ENCODE data around the gene PRKN.
A peak's percentile ranks its signal among the peaks of the same experiment; 100 is the strongest.
"Not testable (repeated sequence)": the region's sequence is repeated elsewhere in the genome, so short reads cannot be mapped to it uniquely, and the experiment has no call there.

Gene PRKN

DNA sequence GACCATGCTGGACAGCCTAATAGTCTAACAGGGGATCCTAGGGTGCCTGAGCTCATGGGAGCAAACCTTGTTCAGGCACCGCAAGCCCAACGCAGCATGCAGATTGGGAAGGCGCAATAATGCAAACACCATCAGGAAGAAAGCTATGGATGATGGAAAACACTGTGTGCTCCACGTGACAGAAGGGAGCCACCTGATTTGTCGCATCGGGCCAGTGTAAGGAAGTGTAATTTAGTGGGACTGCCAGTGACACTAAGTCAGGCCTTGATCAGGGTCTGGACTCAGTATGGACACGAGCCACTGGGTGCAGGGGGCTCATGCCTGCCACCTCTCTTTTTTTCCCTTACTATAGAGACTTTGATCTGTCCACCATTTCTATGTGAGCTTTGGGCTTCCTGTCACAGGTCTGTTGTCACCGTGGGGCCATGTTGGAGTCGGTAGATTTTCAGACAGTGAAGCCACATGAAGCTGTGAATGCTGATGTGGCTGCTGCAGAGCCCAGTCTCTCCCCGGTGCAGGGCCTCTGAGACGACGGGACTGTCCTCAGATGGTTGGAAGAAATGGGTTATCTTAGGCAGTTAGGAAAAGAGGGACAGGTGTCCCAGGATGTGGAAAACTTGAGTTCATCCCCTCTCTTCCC is 1379.5 kb downstream of the PRKN start:
- DNase-seq (ENCODE audit: low read depth): no peak

DNA sequence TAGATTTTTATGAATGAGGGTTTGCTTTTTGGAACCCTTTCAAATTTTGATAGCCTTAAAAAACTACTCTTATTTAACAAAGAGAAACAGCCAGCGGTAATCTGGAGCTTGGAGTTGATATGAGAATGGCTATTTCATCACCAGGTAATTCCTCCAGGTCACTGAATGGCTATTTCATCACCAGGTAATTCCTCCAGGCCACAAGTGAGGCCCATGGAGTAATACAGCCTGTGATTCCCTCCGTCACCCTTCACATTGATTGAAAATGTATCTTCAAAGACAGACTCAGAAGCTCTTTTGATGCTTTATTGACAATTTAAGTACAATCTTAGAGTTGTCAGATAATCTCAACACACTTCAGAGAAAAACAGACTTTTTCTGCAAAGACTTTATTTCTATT is 1380.4 kb downstream of the PRKN start:
- DNase-seq (ENCODE audit: low read depth): no peak

DNA sequence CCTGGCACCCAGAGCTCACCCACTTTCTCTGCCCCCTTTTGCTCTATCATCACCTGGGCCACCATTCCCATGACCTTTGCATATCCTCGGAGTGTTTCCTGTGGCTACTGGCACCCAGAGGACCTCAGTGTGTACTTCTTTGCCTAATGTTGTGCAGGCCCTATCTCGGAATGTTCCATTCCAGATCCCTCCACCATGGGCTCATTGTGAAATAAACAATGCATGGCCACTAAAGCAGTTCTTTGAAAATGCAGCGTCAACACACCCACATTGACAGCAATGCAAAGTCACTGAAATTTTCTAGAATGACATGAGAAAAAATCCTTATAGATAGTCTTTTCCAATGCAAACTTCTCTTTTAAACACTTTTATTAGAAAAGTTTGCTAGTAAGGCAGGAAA is 1380.8 kb downstream of the PRKN start:
- DNase-seq (ENCODE audit: low read depth): no peak

DNA sequence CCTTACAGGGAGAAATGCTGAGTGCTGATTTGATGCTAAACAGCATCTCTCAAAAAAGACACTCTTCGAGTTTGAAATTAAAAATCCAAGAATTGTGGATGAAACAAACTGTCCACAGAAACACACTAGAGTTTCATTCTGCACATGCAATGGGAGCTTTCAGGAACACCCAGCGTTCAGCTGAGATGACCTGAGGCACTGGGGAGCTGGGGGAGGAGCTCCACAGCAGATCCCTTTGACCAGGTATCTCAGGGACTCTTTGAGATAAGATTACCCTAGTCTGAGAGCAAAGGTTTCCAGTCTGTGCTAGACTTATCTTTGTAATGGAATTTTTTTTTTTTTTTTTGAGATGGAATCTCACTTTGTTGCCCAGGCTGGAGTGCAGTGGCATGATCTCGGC is 1382.9 kb downstream of the PRKN start:
- no peak for DNase-seq (ENCODE audit: low read depth)

DNA sequence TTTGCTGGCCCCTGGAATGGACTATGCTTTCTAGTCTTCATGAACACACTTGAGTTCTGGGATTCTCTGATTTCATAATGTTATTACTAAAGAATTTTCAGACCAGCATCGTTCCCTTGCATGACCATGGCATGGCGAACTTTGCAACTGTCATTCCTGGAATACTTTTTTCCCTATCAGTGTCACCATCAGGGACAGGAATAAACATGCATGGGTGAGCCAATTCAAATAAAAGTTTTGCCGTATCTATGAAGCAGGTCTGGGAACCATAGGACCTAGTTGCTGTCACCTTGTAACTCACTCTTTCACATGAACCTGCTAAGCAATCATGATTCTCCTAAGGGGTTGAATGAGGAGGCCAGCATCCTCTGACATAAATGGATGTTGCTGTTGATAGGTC is 1385.5 kb downstream of the PRKN start:
- DNase-seq (ENCODE audit: low read depth): no peak

DNA sequence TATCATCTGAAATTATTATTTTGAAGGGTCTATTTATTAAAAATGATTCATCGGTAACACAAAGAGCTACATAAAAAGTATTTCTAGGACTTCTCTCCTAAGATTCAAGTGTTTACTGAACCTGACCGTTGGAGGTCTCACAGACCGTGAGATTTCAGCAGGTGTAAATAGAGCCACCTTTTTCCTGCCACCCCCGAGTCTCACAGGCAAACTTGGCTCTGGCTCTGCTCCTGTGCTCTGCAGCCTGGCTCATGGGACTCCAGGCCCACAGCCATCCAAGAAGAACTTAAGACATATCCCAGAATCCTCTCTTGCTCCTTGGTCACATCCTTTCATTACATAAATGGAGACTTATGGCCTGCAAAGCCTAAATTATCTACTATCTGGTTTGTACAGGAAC is 1385.9 kb downstream of the PRKN start:
- DNase-seq (ENCODE audit: low read depth): no peak

DNA sequence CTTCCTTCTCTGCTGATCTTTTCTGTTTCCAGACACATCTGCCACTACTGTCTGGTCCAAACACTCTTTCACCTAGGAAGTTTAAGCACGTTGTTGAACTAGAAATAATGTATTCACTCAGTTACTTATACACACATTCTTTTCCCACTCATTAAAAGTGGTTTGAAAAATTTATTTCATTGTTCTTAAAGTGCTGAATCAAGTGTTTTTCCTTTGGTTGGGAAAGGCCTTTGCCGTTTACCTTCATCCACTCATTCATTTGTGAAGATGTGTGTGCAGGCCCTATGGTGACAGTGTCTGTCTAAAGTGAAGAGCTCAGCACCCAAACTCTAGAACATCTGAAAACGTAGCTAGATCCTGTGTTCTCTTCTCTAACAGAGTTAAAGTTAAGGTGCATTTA is 1389.6 kb downstream of the PRKN start:
- no peak for DNase-seq (ENCODE audit: low read depth)

DNA sequence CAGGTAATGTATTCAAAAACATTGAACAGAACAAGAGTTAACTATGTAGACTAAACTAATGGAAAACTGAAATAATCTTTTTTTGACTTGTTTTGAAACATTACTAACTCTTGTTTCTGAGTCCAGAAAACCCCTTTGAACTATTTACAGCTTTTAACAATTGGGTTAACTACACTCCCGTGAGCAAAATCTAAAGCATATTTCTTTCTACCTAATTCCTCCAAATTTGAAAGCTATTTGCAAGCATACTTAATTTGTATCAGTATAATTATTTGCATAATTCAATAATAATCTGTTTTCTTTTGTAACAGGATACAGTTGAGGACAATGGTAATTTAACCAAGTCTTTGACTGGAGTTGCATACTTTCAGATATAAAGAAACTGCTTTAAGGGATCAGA is 1391.1 kb downstream of the PRKN start:
- DNase-seq (ENCODE audit: low read depth): no peak

DNA sequence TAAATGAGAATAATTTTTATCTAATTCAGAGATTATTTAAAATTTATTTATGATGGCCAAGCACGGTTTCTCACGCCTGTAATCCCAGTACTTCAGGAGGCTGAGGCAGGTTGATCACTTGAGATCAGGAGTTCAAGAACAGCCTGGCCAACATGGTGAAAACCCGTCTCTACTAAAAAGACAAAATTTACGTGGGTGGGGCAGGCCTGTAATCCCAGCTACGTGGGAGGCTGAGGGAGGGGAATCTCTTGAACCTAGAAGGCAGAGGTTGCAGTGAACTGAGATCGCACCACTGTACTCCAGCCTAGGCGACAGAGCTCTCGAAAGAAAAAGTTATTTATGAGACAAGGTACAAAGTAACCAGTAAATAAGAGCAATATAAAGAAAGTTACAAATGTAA is 1394.2 kb downstream of the PRKN start:
- no peak for DNase-seq (ENCODE audit: low read depth)

DNA sequence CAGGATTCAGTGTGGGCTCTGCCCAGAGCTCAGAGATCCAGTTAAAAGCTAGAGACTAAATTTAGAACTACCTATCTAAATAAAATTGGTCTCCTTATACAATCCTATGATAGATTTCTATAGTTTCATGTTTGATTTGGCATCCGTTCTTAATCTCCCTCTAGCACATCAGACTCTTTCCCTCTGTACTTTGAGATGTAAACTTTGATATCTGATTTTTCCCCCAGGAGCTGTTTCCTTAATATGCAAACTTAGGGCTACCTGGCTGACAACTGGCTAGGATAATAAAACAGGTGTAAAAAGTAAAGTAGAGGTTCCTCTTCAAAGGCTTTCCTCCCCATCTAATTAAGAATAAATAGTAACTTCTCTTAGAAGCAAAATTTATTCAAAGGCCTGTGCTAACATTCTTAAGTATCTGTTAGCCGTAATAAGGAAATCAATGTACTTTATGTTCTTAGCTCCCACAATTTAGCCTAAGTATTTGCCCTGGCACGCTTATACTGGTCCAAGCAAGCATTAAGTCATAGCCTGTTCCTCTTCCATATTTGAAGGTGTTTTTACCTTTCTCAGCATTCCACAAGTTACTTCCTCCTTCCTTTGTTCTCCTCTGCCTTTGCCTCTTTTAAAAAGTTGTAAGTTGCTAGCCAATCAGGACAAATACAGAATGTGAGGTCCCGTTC is 1396.0 kb downstream of the PRKN start:
- not testable (repeated sequence) for DNase-seq (ENCODE audit: low read depth)

DNA sequence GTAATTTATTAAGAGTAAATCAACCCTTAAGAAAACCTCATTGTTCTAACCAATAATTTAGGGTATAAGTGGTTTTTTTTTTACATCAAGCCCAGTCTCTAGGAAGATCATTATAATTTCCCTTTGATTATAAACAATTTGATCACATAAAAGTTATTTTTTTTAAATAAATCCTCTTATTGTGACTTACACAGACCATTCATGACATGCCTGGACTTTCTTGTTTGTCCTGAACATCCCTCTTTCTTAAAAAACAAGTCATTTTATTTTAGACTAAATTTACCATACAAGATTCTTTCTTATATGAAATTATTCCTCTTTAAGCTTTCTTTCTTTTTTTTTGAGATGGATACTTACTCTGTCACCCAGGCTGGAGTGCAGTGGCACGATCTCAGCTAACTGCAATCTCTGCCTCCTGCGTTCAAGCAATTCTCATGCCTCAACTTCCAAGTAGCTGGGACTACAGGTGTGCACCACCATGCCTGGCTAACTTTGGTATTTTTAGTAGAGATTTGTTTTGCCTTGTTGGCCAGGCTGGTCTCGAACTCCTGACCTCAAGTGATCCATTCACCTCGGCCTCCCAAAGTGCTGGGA is 1400.1 kb downstream of the PRKN start:
- peak; percentile 55 for DNase-seq (ENCODE audit: low read depth)

DNA sequence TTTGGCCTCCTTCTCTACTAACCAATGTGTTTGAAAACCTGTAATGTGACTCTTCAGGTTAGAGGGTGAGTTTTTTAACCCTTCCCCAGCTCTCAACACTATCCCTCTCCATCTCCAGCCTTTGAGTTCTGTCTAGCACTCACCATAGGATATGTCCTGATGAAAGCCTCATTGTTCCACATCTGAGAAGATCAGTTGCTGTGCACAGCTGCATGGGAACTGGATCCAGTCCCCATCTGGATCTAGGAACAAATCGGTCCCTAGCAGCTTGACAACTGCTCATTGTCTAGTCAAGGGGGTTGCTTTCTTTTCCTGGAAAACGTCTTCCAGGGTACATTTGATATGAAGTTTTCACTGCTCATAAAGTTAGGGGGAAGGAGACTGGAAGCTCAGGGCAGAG is 1408.3 kb downstream of the PRKN start:
- DNase-seq (ENCODE audit: low read depth): no peak

DNA sequence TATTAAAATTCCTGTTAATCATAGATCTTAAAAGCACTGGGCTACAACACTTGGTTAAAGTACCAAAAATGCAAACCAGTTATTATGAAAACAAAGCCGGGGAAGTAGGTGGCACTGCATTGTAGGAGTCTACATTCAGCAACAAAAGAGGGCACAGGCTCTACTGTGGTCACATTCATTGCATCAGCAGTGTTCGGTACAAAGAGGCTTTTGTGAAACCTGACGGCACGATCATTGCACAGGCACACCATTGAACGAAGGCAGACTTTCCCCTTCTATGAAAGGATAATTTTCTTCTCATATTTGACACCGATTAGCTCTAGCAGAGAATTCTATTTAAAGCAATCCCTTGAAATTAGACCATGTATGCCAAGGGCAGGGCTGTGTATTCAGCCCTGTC is 1409.1 kb downstream of the PRKN start:
- DNase-seq (ENCODE audit: low read depth): no peak

DNA sequence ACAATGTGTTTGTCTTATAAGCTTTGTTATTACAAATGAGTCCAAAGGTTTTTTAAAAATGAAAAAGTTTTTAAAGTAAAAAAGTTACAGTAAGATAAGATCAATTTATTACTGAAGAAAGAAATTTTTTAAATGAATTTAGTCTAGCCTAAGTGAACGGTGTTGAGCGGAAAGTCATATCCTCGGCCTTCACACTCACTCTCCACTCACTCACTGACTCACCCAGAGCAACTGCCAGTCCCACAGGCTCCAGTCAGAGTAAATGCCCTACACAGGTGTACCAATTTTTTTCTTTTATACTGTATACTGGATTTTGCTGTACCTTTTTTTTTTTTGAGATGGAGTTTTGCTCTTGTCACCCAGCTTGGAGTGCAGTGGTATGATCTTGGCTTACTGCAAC is 1411.0 kb downstream of the PRKN start:
- peak; percentile 59 for DNase-seq (ENCODE audit: low read depth)

DNA sequence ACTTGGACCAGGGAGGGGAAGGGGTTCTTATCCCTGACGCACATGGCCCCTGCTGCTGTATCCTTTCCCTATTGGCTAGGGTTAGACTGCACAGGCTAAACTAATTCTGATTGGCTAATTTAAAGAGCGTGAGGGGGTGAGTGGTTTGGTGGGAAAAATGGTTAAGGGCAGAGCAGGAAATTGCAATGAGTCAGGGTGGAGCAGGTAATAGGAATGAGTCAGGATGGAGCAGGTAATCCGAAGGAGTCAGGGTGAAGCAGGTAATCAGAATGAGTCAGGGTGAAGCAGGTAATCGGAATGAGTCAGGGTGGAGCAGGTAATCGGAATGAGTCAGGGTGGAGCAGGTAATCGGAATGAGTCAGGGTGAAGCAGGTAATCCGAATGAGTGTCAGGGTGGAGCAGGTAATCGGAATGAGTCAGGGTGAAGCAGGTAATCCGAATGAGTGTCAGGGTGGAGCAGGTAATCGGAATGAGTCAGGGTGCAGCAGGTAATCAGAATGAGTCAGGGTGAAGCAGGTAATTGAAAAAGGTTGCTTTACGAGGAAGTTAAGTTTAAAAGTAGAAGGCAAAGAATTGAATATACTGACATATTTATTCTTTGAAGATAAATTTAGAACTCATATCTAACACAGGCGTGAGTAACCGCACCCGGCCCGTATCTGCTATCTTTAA is 1412.2 kb downstream of the PRKN start:
- DNase-seq (ENCODE audit: low read depth): not testable (repeated sequence)

DNA sequence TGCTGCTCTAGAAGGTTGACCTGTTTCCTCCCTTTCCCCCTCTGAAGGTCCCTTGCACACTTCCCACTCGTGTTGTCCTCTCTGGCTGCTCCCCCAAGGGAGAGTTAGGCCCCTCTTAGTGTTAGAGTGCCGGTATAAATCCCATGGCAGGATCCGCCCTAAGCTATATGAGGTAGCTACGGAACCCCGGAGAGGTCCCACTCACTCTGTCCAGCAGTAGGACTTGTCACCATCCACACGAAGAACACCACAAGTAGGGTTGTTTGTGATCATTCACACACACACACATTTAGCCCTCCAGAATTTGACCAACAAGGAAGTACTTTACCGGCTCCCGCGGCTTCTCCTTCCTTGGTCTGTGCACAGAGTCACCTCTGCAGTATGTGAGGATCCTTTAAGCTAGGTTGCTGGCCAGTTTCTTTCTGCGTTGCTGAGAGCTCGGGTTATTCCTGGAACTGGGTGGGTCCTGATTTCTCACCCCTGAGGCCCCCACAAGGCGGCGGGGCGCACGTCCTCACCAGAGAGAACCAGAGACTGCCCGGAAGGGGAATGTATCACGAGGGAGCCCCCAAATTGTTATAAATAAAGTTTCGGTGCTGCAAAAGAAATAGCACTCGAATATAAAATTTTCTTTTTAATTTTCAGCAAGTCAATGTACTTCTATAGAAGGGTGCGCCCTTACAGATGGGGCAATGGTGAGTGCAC is 1412.9 kb downstream of the PRKN start:
- not testable (repeated sequence) for DNase-seq (ENCODE audit: low read depth)

DNA sequence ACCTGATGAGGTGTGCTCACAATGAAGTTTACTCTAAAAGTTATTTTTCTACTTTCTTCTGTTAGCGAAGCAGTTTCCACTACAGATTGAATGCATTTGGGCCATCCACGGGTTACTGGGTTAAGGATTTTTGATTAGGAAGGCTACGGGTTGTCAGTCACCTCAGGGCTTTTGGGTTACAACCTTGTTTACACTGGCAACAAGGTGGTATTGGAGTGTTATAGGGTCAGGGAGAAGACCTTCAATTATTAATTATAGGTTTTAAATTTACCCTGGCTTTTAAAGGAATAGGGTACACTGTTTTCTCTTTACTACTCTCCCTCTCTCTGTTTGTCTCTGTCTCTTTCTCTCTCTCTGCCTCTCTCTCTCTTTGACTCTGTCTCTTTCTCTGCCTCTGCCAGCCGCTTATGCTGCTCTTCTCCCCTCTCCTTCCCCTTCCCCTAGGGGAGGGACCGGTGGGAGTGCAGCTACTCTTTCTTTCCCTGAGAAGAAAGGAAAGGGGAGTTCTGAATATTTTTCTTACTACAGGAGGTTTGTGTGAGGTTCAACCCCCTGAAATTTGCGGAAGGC is 1413.5 kb downstream of the PRKN start:
- DNase-seq (ENCODE audit: low read depth): no peak

DNA sequence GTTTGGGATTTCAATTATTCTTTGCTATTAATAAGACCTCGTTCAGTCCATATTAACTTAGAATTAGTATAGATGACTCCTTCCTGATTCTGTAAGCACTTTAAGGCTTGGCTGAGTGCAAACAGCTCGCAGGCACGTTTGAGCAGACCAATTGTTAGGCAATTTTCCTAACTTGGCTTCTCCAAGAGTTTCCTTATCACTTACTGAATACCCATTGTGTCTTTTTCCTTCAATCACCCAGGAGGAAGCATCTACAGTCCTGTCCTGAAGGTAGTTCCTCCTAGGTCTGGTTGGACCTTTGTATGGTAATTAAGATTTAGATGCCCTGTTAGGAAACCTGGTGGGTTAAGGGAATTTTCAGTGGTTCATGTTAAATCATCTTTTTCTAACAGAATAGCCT is 1414.1 kb downstream of the PRKN start:
- not testable (repeated sequence) for DNase-seq (ENCODE audit: low read depth)

DNA sequence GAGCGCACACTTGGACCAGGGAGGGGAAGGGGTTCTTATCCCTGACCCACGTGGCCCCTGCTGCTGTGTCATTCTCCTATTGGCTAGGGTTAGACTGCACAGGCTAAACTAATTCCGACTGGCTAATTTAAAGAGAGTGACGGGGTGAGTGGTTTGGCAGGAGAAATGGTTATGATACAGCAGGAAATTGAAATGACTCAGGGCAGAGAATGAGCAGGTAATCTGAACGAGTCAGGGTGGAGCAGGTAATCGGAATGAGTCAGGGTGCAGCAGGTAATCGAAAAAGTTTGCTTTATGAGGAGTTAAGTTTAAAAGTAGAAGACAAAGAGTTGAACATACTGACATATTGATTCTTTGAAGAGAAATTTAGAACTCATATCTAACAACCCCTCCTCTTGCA is 1417.8 kb downstream of the PRKN start:
- DNase-seq (ENCODE audit: low read depth): not testable (repeated sequence)

DNA sequence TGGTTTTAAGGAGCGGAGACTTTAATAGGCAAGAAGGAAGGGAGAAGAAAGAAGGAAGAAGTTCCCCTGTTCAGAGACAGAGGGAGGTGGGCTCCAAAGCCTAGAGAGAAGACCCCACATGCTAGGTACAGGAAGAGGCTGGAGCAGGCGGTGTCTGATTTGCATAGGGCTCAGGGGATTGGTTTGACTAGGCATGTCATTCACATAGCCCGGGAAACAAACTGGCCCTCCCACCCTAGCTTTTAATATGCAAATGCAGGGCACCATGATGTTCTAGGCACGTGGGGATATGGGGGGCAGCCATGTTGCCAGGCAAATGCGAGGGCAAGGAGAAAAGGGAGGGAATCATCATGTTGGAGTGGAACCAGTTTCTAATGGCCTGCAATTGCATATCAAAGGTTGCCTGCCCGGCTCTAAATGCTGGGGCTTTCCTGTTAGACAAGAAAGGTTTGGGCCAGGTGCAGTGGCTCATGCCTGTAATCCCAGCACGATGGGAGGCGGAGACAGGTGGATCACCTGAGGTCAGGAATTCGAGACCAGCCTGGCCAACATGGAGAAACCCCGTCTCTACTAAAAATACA is 1419.4 kb downstream of the PRKN start:
- no peak for DNase-seq (ENCODE audit: low read depth)

DNA sequence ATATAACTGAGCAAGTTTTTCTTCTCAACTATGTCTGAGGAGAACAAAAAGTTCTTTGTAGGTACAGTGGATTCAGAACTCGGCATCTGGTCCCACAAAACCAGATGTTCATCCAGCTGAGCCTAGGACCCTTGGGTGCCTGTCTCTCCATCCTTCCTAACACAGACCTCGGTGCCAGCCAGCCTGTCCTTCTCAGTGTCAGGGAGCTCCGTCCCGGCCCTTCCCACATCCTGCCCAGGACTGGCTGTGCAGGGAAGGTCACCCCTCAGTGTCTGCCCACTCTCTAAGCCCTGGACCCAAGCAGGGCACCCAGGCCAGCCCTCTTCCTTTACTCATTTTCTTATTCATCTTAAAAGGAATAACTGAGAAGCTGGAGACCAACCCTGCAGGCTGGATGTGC is 1421.7 kb downstream of the PRKN start:
- no peak for DNase-seq (ENCODE audit: low read depth)

All from ELR (cell line).